ENCODE measurements around the gene GNG4. TPM values are rescaled to one million over a fixed set of nuclear protein-coding genes. Genes with fewer than 3 reads are reported as not detected.
"Not testable (repeated sequence)": the region's sequence is repeated elsewhere in the genome, so short reads cannot be mapped to it uniquely, and the experiment has no call there.

Gene GNG4
- total RNA-seq, 1 experiment from 2014 or later, result 0.13 TPM

- no peak for DNase-seq (ENCODE audit: low spot score)
Observed at GRCh38 chr1:235586992-235587391, 62.6 kb downstream of the GNG4 start.

GRCh38 chr1:235586413-235586812, 63.2 kb downstream of the GNG4 start:
- DNase-seq (ENCODE audit: low spot score), result no peak

GRCh38 chr1:235584973-235585372, 64.6 kb downstream of the GNG4 start:
- no peak for DNase-seq (ENCODE audit: low spot score)

- no peak for DNase-seq (ENCODE audit: low spot score)
Observed at GRCh38 chr1:235583511-235584001, 66.0 kb downstream of the GNG4 start.

GRCh38 chr1:235582130-235582529, 67.5 kb downstream of the GNG4 start:
- no peak for DNase-seq (ENCODE audit: low spot score)

GRCh38 chr1:235579891-235580290, 69.7 kb downstream of the GNG4 start:
- no peak for DNase-seq (ENCODE audit: low spot score)

GRCh38 chr1:235575597-235575996, 74.0 kb downstream of the GNG4 start:
- DNase-seq (ENCODE audit: low spot score), result no peak

- no peak for DNase-seq (ENCODE audit: low spot score)
Observed at GRCh38 chr1:235573880-235574279, 75.7 kb downstream of the GNG4 start.

GRCh38 chr1:235572971-235573370, 76.6 kb downstream of the GNG4 start:
- DNase-seq (ENCODE audit: low spot score), result not testable (repeated sequence)

- DNase-seq (ENCODE audit: low spot score), result no peak
Observed at GRCh38 chr1:235571482-235571881, 78.1 kb downstream of the GNG4 start.

- no peak for DNase-seq (ENCODE audit: low spot score)
Observed at GRCh38 chr1:235567812-235568503, 81.6 kb downstream of the GNG4 start.

GRCh38 chr1:235566084-235566483, 83.5 kb downstream of the GNG4 start:
- no peak for DNase-seq (ENCODE audit: low spot score)

- no peak for DNase-seq (ENCODE audit: low spot score)
Observed at GRCh38 chr1:235563513-235564061, 86.0 kb downstream of the GNG4 start.

- no peak for DNase-seq (ENCODE audit: low spot score)
Observed at GRCh38 chr1:235562589-235562988, 87.0 kb downstream of the GNG4 start.

GRCh38 chr1:235558621-235559169, 90.9 kb downstream of the GNG4 start:
- DNase-seq (ENCODE audit: low spot score), result no peak

GRCh38 chr1:235557495-235557894, 92.1 kb downstream of the GNG4 start:
- no peak for DNase-seq (ENCODE audit: low spot score)

- DNase-seq (ENCODE audit: low spot score), result no peak
Observed at GRCh38 chr1:235556807-235557206, 92.8 kb downstream of the GNG4 start.

GRCh38 chr1:235553112-235553551, 96.5 kb downstream of the GNG4 start:
- DNase-seq (ENCODE audit: low spot score), result no peak

- DNase-seq (ENCODE audit: low spot score), result no peak
Observed at GRCh38 chr1:235552146-235552716, 97.4 kb downstream of the GNG4 start.

- no peak for DNase-seq (ENCODE audit: low spot score)
Observed at GRCh38 chr1:235549351-235550139, 100.0 kb downstream of the GNG4 start.

GRCh38 chr1:235546369-235547155, 103.0 kb downstream of the GNG4 start:
- DNase-seq (ENCODE audit: low spot score), result not testable (repeated sequence)

All from HT-29 (cell line).